IPS-11a (cell line): ENCODE measurements around the gene MSH5.
"Not testable (repeated sequence)": the region's sequence is repeated elsewhere in the genome, so short reads cannot be mapped to it uniquely, and the experiment has no call there.

Experiments
- H3K4me3 ChIP-seq: one replicate; pipeline ENCODE4 v1.5.1; 2013; ENCODE audit warnings: low read depth, low read length, control low read depth

Gene MSH5

GRCh38 chr6:31739639-31740396 lies at the start of gene MSH5:
Gene MSH5, plus strand, starts transcription at chr6:31740005. Its CDS starts 462 bp downstream, at chr6:31740467.
- peak within 1 kb of the TSS; percentile 40 for H3K4me3 ChIP-seq

DNA sequence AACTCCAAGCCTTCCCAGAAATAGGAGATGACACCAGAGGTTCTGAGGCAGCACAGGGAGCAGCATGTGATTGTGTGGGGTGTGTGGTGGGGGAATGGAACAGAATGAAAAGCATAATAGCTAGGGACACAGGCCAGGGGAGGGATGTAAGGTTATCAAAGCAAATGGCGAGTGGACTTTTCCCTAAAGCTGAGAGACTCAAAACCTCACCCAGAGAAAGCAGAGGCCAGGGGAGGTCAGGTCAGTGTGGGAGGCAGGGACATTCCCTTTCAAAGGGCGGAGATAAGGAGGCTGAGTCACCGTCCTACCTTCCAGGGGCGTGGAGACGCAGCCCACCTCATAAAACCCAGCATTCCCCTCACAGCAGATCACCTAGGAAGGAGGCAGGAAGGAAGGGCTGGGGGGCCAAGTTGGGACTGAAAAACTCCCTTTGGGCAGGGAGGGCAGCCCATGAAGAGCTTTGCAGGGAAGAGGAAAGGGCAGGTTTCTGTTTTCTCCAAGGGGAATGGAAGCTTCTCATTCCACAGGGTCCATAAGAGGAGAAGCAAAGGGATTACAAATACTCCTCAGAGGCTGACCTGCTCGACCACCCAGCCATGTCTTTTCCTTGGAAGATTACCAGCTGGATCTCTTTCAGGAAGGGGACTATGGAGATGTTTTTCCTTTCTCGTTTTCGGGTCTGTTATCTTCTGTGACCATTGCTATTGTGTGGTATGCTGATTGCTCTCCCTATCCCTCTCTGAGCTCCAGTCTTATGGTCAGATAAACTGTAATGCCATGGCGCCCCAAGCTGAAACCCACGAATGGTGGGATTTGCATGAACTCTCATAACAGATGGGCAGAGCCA lies 49.4 kb upstream of the MSH5 start:
- H3K4me3 ChIP-seq = no peak overlapping the region

DNA sequence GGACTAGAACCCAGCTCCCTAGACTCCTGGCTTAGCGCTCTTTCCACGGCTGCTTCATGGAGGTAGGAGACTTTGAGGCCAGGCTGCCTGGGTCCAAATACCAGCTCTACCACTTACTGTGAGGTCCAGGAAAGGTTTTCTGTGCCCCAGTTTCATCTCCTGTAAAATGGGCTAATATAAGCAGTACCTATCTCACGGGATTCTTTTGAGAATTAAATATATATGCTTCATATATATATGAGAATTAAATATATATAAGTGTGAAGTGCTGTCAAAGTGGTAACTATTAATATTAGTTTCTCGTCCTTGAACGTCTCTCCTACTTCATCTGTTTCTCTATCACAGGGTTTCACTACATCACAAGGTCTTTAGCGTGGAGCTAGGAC lies 48.7 kb upstream of the MSH5 start:
- H3K4me3 ChIP-seq = no peak overlapping the region

- H3K4me3 ChIP-seq = no peak overlapping the region
Observed at GRCh38 chr6:31691564-31692108, 48.2 kb upstream of the MSH5 start.

DNA sequence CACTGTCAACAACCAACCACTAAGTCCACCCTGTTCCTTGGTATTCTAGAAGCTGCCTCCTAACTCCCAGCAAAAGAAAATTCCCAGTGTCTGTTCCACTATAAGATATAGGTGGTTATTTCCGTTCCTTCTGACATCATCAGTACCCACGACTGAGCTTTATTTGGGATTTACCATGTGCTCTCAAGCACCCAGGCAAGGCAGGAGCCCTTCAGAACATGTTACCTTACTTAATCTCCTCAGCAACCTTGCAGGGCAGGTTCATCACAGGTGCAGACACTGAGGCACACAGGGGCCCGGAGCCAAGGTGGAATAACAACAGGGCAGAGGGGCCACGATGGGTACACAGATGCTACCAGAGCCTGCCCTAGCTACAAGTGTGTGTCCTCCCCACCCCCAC lies 47.5 kb upstream of the MSH5 start:
- H3K4me3 ChIP-seq = no peak overlapping the region

- no peak overlapping the region for H3K4me3 ChIP-seq
Observed at GRCh38 chr6:31692886-31693285, 46.9 kb upstream of the MSH5 start.

GRCh38 chr6:31693535-31693934 lies 46.3 kb upstream of the MSH5 start:
- no peak overlapping the region for H3K4me3 ChIP-seq

GRCh38 chr6:31697555-31697954 lies 42.2 kb upstream of the MSH5 start:
- no peak overlapping the region for H3K4me3 ChIP-seq

- no peak overlapping the region for H3K4me3 ChIP-seq
Observed at GRCh38 chr6:31700740-31701401, 38.9 kb upstream of the MSH5 start.

- peak overlapping the region; percentile 71 for H3K4me3 ChIP-seq
Observed at GRCh38 chr6:31701666-31702404, 38.0 kb upstream of the MSH5 start.

DNA sequence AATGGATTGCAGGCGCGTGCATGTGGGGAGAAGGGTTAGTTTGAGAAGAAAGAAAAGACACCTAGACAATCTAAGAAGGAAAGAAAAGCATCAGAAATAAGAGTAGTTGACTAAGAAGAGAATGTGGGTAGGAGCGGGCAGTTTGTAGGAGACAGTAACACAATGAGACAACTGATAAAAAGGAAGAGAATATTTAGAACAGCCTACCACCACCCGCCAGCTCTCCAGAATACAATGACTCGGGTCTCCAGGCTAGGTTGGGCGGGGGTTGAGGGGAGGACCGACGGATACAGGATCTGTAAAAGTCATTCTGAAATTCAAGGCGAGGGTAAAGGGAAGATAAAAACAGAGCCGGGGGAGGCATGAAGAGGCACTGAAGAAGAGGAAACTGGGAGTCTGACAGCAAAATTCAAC lies 37.4 kb upstream of the MSH5 start:
- peak overlapping the region; percentile 71 for H3K4me3 ChIP-seq

- peak within 1 kb of the TSS; percentile 71 for H3K4me3 ChIP-seq
Observed at GRCh38 chr6:31702819-31703716, 36.7 kb upstream of the MSH5 start, which contains the start of gene ABHD16A. Gene ABHD16A, minus strand, starts transcription at chr6:31703324. Its CDS starts 43 bp downstream, at chr6:31703281.

DNA sequence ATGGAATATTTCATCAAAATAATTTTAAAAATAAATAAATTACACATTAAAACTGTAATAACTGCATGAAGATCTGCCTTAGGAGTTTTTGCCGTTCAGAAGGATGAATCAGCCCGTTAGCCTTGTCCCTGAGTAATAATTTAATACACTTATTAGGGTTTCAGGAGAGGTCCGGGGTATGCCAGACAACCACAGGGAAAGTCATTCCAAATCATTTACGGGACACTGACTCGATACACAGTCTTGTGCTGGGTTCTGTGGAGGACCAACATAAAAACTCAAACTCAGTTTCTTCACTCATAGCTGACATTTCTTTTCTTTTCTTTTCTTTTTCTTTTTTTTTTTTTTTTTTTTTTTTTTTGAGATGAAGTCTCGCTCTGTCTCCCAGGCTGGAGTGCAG lies 33.9 kb upstream of the MSH5 start:
- H3K4me3 ChIP-seq = no peak overlapping the region

- no peak within 1 kb of the TSS for H3K4me3 ChIP-seq
Observed at GRCh38 chr6:31706599-31706998, 33.2 kb upstream of the MSH5 start, which contains the start of gene LY6G6F. Gene LY6G6F, plus strand, starts transcription at chr6:31706866. Its CDS starts 41 bp downstream, at chr6:31706907.

- H3K4me3 ChIP-seq = no peak overlapping the region
Observed at GRCh38 chr6:31707701-31708100, 32.1 kb upstream of the MSH5 start.

DNA sequence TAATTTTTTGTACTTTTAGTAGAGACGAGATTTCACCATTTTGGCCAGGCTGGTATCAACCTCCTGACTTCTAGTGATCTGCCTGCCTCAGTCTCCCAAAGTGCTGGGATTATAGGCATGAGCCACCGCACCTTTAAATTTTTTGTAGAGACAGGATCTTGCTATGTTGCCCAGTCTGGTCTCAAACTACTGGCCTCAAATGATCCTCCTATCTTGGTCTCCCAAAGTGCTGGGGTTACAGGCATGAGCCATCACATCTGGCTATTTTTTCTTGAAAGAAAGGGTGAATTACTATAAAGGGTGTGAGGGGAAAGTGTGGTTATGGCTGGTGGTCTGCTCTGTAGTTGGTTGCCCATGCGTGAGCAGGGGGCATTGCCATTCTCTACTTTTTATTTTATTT lies 31.6 kb upstream of the MSH5 start:
- H3K4me3 ChIP-seq = no peak overlapping the region

DNA sequence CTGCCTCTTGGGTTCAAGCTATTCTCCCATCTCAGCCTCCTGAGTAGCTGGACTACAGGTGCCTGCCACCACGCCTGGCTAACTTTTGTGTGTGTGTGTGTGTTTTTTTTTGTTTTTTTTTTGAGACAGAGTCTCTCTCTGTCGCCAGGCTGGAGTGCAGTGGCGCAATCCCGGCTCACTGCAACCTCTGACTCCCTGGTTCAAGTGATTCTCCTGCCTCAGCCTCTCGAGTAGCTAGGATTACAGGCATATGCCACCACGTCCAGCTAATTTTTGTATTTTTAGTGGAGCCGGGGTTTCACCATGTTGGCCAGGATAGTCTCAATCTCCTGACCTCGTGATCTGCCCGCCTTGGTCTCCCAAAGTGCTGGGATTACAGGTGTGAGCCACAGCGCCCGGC lies 30.6 kb upstream of the MSH5 start:
- H3K4me3 ChIP-seq = not testable (repeated sequence)

DNA sequence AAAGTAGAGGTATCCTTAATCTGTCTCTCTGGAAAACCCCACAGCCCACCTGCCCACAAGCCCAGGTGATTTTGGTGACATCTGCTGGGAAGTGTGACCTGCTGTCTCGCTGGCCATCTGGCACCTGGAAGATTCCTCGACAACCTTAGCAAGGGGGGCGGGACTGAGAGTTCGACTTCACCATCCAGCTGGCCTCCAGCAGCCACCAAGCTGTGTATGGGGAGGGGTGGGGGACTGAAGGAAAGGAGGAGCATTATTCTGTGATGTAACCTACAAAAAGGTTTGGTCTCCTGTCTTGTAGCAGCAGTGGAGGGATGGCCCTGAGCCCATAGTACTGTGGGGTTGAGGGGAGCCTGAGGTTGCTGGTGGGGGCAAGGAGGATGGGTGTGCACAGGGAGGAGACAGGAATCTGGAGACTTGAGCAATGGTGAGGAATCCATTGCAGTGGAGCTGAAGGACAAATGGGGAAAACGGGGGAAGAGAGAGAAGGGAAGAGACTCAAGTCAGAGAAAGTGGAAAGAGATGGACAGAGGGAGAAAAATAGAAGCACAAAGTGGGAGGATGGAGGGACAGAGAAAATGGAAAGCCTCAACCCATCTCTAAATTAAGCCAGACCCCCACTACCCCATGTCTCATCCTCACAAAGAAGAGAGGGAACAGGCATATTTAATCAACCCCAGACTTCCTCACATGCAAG lies 29.1 kb upstream of the MSH5 start:
- no peak overlapping the region for H3K4me3 ChIP-seq

DNA sequence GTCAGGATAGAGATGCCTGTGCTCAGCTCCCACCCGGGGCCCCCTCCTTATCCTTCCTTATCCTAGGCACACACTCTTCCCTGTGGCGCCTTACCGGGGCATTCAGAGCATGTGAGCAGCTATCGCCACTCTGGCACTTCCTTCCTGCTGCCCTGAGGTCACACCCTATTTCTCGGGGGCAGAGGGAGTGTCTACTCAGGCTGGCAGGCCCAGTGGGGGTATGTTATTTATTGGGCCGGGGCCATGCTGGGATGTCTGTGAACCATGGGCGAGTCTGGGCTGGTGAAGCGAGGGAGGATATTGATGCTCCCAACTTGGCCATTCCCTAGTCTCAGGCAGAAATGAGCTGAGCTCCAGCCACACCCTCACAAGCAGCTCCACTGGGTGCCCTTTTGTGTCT lies 28.6 kb upstream of the MSH5 start:
- no peak overlapping the region for H3K4me3 ChIP-seq
